Testis (tissue), 3 donors: ENCODE measurements around the gene DAP. TPM values are rescaled to one million over a fixed set of nuclear protein-coding genes. Genes with fewer than 3 reads are reported as not detected.

Source experiments
- DNase-seq: peaks from one replicate; pipeline ENCODE4 v3.0.0-alpha.2; 2019
- H3K27ac ChIP-seq, 2 donors: fragments of 200-600 bp; sonication (generic); one replicate each; pipeline ENCODE4 v1.5.1; 2019
- H3K27me3 ChIP-seq: fragments of 200-600 bp; sonication (generic); one replicate; pipeline ENCODE4 v1.5.1; 2019
- H3K36me3 ChIP-seq: fragments of 200-600 bp; sonication (generic); one replicate; pipeline ENCODE4 v1.5.1; 2017; ENCODE audit warnings: low read depth; ENCODE audit errors: missing control alignments
- H3K4me1 ChIP-seq: fragments of 200-600 bp; sonication (generic); one replicate; pipeline ENCODE4 v1.5.1; 2019
- H3K4me3 ChIP-seq, 2 donors: fragments of 200-600 bp; sonication (generic); one replicate each; pipeline ENCODE4 v1.5.1; 2017 to 2019
- H3K9me3 ChIP-seq: fragments of 200-600 bp; sonication (generic); one replicate; pipeline ENCODE4 v1.5.1; 2017
- POLR2A ChIP-seq: fragments of 450-650 bp; IDR thresholded peaks from one replicate; pipeline ENCODE4 v1.6.1; 2017; ENCODE audit warnings: antibody characterized with exemption, mild to moderate bottlenecking, moderate library complexity
- WGBS, 2 donors: methylation state at CpG; one replicate each; pipeline ENCODE4 v1.1.5; 2018; 5-methylcytosine and 5-hydroxymethylcytosine counted together
- intact Hi-C: fragments of 100-400 bp; cut with DNase I; formaldehyde crosslinking; loops from one replicate; pipeline ENCODE4 v1.15.1; 2023; ENCODE audit warnings: low total_unique reads
- polyA plus RNA-seq: library from polyadenylated mRNA; stranded (reverse); fragments of 350-450 nt; fragmentation: Illumina TruSeq; extraction: RNeasy Lipid Tissue Mini Kit (QIAGEN cat#74804); gene quantifications from one replicate; pipeline ENCODE4 v1.2.3, GENCODE V29; 2014; ENCODE audit warnings: low read depth, low replicate concordance; ENCODE audit not compliant: insufficient read depth
- total RNA-seq, 2 donors: library from RNA; depleted of rRNA; stranded (reverse); fragments of >200 nt; gene quantifications; one replicate each; pipeline ENCODE4 v1.2.3, GENCODE V29; 2016
- TF ChIP-seq, protein P1 (sequence below), 3 experiments: fragments of 450-650 bp in 2 of 3; fragments of 200-600 bp in 1 of 3; sonication (generic) in 1 of 3; IDR thresholded peaks; one replicate each; pipeline ENCODE4 v1.5.1; 2016 to 2019; ENCODE audit warnings: antibody characterized with exemption in 3 of 3, mild to moderate bottlenecking in 2 of 3, moderate library complexity in 1 of 3

Gene DAP
- total and polyA plus RNA-seq, 3 donors from 2014 or later: 46.3 to 92.2 (median 48.1) TPM

DNA sequence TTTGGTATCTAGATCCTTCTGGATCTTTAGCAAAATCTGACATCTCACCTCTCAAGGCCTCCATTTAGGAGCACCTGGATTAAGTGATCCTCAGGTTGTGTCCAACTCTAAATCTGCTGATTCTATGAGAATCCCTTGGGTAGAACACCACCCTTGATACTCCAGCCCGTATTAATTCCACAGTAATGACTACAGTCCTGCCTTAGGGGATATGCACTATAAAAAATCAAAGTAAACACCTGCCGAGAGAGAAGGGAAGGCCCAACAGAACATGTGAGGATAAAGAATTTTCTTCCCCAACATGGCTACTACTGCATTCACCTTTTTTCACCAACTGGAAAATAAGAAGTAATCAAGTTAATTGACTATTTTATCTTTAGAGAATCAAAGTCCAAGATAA is 27.6 kb downstream of the DAP start:
- Histone ChIP-seq H3K36me3 (no peaks in the 10 kb centered on the region), H3K27ac (no peak overlapping the region), H3K4me3 (no peak overlapping the region), H3K27me3 (no peaks in the 10 kb centered on the region), H3K4me1 (no peaks in the 10 kb centered on the region), H3K9me3 (no peaks in the 10 kb centered on the region)
- TF ChIP-seq, protein P1, sequence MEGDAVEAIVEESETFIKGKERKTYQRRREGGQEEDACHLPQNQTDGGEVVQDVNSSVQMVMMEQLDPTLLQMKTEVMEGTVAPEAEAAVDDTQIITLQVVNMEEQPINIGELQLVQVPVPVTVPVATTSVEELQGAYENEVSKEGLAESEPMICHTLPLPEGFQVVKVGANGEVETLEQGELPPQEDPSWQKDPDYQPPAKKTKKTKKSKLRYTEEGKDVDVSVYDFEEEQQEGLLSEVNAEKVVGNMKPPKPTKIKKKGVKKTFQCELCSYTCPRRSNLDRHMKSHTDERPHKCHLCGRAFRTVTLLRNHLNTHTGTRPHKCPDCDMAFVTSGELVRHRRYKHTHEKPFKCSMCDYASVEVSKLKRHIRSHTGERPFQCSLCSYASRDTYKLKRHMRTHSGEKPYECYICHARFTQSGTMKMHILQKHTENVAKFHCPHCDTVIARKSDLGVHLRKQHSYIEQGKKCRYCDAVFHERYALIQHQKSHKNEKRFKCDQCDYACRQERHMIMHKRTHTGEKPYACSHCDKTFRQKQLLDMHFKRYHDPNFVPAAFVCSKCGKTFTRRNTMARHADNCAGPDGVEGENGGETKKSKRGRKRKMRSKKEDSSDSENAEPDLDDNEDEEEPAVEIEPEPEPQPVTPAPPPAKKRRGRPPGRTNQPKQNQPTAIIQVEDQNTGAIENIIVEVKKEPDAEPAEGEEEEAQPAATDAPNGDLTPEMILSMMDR (IDR thresholded peaks at IDR 0.05): no peak
- no peak for TF ChIP-seq POLR2A
- DNase-seq: no peak
- 85 to 88% methylated on average over 2 of the region's 2 CpGs for WGBS, 2 donors
- intact Hi-C loops: no loop called here

DNA sequence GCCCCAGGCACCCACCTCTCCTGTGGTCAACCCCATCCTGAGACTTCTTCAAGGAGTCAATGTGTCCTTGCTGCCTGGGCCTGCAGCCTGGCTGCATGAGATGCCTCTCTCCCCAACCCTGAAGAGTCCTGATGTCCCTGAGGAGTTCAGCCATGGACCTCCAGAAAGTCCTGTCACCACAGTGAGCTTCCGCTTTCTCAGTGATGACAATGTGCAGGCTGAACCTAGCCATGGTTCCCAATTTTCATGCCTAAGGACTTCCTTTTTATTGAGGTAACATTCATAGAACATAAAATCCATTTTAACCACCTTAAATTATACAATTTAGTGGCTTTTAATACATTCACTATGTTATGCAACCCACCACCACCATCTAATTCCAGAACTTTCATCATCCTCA is 29.1 kb downstream of the DAP start:
- Histone ChIP-seq H3K36me3 (no peaks in the 10 kb centered on the region), H3K4me3 (no peak overlapping the region), H3K4me1 (no peaks in the 10 kb centered on the region), H3K27ac (no peak overlapping the region), H3K9me3 (no peaks in the 10 kb centered on the region), H3K27me3 (no peaks in the 10 kb centered on the region)
- no peak for DNase-seq
- WGBS, 2 donors: 90 to 97% methylated on average over 1 of the region's 1 CpG
- no peak for TF ChIP-seq POLR2A
- TF ChIP-seq, protein P1 (IDR thresholded peaks at IDR 0.05): no peak
- intact Hi-C loops: no loop called here

DNA sequence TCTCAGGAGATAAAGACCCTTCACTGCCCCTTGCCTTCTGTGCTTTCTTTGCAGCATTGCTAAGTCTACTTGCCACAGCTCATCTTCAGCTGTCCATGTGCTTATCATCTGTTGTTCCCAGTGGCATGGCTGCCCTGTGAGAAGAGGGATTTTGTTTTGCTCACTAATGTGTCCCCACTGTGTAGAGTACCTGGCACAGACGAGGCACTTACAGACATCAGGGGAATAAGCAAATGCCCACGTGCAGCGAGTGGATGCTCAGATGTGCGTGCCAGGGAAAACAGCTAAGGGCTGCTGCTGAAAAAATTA is 31.0 kb downstream of the DAP start:
- Histone ChIP-seq H3K27me3 (no peaks in the 10 kb centered on the region), H3K9me3 (no peaks in the 10 kb centered on the region), H3K36me3 (no peaks in the 10 kb centered on the region), H3K27ac (no peak overlapping the region), H3K4me3 (no peak overlapping the region), H3K4me1 (no peaks in the 10 kb centered on the region)
- no peak for DNase-seq
- 83 to 94% methylated on average over 4 of the region's 4 CpGs for WGBS, 2 donors
- TF ChIP-seq POLR2A: no peak
- TF ChIP-seq, protein P1 (IDR thresholded peaks at IDR 0.05): no peak
- intact Hi-C loops: no loop called here

DNA sequence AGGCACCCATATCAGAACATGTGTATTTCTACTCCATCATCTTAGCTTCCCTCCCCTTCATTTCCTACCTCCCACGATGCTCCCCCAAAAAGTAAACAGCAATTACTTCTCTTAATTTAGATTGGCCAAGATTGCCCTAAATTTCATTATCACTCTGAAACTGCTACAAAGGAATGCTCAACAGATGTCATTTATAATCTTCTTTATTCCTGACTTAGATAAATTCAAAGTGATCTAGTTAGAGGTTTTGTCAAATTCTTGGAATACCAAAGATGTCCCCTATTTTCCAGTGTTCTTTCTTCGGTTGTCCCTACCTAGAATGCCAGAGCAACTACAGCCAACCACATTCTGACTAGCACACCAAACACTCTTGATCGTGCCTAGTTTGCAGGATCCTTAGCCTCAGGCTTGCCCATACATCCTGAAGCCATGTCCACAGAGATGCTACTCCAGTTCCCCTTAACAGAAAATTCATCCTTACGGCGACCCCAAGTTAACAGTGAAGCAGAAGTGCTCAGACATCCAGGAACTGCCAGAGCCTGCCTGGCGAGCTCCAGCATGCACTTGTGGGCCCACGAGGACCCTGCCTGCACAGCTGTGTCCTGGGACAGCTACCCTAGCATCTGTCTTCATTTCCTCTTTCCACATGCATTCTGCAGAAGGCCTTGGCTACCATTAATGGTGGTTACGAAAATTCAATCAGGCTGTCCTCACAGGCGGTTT is 31.6 kb downstream of the DAP start:
- Histone ChIP-seq H3K4me1 (no peaks in the 10 kb centered on the region), H3K4me3 (no peak overlapping the region), H3K36me3 (no peaks in the 10 kb centered on the region), H3K9me3 (no peaks in the 10 kb centered on the region), H3K27me3 (no peaks in the 10 kb centered on the region), H3K27ac (no peak overlapping the region)
- DNase-seq: no peak
- intact Hi-C loops: no loop called here
- TF ChIP-seq POLR2A: no peak
- TF ChIP-seq, protein P1 (IDR thresholded peaks at IDR 0.05): no peak
- 80 to 83% methylated on average over 8 to 9 of the region's 9 CpGs for WGBS, 2 donors

DNA sequence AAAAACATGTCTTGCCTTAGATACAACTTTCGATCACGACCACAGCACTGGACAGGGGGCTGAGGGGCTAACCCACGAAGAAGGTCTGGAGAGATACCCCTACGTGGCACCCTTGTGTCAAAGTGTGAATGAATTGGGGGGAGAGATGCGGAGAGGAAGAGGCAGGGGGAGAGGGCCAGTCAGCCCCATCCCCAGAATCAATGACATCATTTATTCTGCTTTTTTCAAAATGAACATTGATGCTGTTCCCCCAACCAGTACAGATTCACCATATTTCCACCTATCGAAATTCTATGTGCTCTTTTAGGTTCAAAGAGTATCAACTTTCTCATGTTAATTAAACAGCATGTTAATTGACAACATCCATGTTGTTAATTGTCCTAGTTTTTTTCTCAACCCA is 32.4 kb downstream of the DAP start:
- H3K27me3 ChIP-seq: no peaks in the 10 kb centered on the region
- H3K9me3 ChIP-seq: no peaks in the 10 kb centered on the region
- no peaks in the 10 kb centered on the region for H3K4me1 ChIP-seq
- H3K36me3 ChIP-seq: no peaks in the 10 kb centered on the region
- WGBS, 2 donors: 91 to 94% methylated on average over 6 of the region's 6 CpGs
- no peak overlapping the region for H3K27ac ChIP-seq
- TF ChIP-seq, protein P1 (IDR thresholded peaks at IDR 0.05): no peak
- TF ChIP-seq POLR2A: no peak
- intact Hi-C loops: no loop called here
- no peak for DNase-seq
- no peak overlapping the region for H3K4me3 ChIP-seq
